Non-pigmented ciliary epithelial cell (primary cell): Measurements from ENCODE around the gene SH3PXD2A.

Experiments used
- DNase-seq: peaks from one replicate; pipeline ENCODE4 v3.0.0-alpha.2; 2010; ENCODE audit warnings: low read depth

The SH3PXD2A gene

GRCh38 chr10:103724074-103724473, 131.3 kb downstream of the SH3PXD2A start:
- no peak for DNase-seq

GRCh38 chr10:103723557-103723956, 131.8 kb downstream of the SH3PXD2A start:
- no peak for DNase-seq

GRCh38 chr10:103722632-103723031, 132.7 kb downstream of the SH3PXD2A start:
- DNase-seq: no peak

GRCh38 chr10:103720964-103721335, 134.4 kb downstream of the SH3PXD2A start:
- no peak for DNase-seq

- no peak for DNase-seq
Measured at GRCh38 chr10:103720328-103720963, 134.9 kb downstream of the SH3PXD2A start.

GRCh38 chr10:103719036-103719435, 136.3 kb downstream of the SH3PXD2A start:
- no peak for DNase-seq

- DNase-seq: no peak
Measured at GRCh38 chr10:103718247-103718620, 137.1 kb downstream of the SH3PXD2A start.

- no peak for DNase-seq
Measured at GRCh38 chr10:103717341-103718246, 137.8 kb downstream of the SH3PXD2A start.

GRCh38 chr10:103716206-103717160, 138.9 kb downstream of the SH3PXD2A start:
- DNase-seq: no peak

- peak; percentile 63 for DNase-seq
Measured at GRCh38 chr10:103715430-103715829, 139.9 kb downstream of the SH3PXD2A start.

GRCh38 chr10:103714232-103714891, 141.0 kb downstream of the SH3PXD2A start:
- no peak for DNase-seq

GRCh38 chr10:103713676-103714075, 141.7 kb downstream of the SH3PXD2A start:
- DNase-seq: no peak

GRCh38 chr10:103712898-103713498, 142.4 kb downstream of the SH3PXD2A start:
- no peak for DNase-seq

GRCh38 chr10:103712146-103712545, 143.2 kb downstream of the SH3PXD2A start:
- no peak for DNase-seq

- no peak for DNase-seq
Measured at GRCh38 chr10:103711351-103711994, 143.9 kb downstream of the SH3PXD2A start.

GRCh38 chr10:103710490-103710889, 144.9 kb downstream of the SH3PXD2A start:
- no peak for DNase-seq

GRCh38 chr10:103709341-103709920, 145.9 kb downstream of the SH3PXD2A start:
- DNase-seq: no peak

GRCh38 chr10:103708627-103709288, 146.6 kb downstream of the SH3PXD2A start:
- DNase-seq: no peak

- DNase-seq: no peak
Measured at GRCh38 chr10:103707956-103708626, 147.3 kb downstream of the SH3PXD2A start.
